ENCODE results near the gene B4GALT6.
"Not testable (repeated sequence)": the region's sequence is repeated elsewhere in the genome, so short reads cannot be mapped to it uniquely, and the experiment has no call there.

Gene B4GALT6, protein sequence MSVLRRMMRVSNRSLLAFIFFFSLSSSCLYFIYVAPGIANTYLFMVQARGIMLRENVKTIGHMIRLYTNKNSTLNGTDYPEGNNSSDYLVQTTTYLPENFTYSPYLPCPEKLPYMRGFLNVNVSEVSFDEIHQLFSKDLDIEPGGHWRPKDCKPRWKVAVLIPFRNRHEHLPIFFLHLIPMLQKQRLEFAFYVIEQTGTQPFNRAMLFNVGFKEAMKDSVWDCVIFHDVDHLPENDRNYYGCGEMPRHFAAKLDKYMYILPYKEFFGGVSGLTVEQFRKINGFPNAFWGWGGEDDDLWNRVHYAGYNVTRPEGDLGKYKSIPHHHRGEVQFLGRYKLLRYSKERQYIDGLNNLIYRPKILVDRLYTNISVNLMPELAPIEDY

DNA sequence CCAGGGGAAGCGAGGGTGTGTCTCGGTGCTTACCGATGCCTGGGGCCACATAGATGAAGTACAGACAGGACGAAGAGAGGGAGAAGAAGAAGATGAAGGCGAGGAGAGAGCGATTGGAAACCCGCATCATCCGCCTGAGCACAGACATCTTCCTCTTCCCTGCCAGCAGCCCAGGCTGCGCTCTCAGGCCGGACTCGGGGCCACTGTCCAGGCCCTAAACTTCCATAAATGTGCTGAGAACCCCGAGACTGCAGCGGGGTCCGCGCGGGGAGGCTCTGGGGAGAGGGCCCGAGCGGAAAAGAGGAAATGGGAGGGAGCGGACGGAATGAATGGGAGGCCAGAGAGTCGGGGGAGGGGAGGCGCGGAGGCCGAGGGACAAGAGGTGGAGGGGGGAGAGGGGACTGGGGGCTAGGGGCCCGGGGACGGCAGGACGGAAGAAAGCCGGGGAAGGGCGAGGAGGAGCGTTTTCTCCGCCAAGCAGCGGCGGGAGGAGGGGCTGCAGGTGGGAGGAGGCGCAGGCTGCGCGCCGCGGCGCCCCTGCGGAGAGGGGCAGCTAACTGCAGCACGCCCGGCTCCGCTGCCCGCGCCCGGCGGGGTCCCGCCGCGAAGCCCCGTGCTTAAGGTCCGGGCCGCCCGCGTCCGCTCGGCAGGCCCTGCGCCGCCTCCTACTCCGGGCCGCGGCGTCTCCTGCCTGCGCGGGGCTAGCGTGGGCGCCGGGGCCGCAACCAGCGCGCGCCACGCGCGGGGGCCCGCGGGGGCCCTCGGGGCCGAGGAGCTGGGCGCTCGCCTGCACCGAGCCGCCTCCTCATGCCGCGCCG, at the start of gene B4GALT6:
B4GALT6 (minus strand) TSS at position 303 of the 818 bp plus-strand sequence; CDS start at position 148, 155 bp downstream.
- DNase-seq (ENCODE audit: low spot score) (no peak), FAIRE-seq (no peak)

DNA sequence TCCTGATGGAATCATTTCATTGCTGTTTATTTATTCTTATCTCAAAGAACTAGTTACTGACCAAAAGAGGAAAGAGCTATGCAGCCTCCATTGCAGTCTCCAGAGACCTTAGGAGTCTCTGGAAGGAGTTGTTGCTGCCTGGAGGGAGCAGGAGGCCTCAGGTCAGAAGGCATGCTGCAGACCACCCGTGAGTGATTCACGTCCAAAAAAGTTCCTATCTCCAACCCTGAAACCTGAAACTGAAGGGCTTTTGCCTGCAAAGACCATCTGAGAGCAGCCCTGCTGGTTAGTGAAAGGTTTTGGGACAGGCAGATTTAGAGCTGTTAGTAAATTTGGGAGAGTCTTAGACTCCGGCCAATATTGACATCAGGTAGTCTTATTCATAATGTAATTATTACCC, 47.2 kb upstream of the B4GALT6 start:
- DNase-seq (ENCODE audit: low spot score) (no peak), FAIRE-seq (no peak)

DNA sequence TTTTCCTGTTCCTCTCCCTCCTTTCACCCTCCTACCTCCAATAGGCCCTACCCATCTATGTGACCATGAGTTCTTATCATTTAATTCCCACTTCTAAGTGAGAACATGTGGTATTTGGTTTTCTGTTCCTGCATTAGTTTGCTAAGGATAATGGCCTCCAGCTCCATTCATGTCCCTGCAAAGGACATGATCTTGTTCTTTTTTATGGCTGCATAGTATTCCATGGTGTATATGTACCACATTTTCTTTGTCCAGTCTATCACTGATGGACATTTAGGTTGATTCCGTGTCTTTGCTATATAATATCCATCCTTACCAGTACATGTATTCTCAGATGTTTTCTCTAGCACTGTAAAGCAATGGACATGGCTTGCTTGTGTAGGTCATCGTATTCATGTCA, 44.8 kb upstream of the B4GALT6 start:
- not testable (repeated sequence) for FAIRE-seq; DNase-seq (ENCODE audit: low spot score)

DNA sequence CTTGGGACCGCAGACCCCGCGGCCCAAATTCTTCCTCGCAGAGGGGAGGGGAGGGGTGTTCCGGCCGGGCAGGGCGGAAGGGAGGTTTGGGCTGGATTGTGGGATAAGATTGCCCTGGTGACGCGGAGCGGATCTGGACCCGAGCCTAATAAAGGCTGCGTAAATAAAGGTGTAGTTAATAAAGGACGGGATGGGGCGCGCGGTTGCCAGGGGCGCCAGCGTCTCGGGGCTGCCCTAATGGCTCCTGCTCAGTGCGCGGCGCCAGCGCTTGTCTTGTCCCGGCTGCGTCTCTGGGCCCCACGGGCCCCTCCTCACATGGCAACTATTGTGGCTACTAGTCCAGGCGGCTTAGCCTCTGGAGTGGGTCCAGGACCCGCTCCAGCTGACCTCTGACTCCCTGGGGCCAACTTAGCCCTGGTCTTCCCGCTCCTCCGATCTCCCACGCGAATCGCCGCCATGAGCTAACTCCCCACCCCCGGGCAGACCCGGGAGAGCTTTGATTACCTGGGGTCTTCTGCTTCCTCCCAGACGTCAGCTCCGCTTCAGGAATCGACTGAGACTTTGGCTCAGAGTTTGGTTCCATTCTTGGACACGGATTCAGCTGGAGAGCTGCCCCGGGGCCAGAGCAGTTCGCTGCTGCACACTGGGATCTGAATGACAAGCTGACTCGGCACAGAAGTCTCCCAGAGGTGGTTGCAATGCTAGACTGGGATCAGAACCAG, 39.8 kb upstream of the B4GALT6 start:
- FAIRE-seq (no peak), DNase-seq (ENCODE audit: low spot score) (no peak)

DNA sequence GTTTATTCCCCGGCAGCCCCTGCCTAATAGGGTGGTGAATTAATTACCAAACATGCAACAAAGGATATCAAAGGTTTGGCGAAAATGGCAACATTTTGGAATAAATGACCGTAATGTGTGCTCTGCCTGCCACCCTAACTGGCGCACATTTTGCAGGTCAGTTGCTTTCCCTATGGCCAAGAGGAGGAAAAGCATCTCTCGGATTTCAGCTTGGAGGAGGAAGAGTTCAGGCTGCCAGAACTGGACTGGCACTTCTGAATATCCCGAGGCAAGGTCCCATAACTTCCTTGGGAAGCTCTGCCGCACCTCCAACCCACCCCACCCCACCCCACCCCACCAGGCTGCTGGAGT, 39.2 kb upstream of the B4GALT6 start:
- FAIRE-seq (no peak), DNase-seq (ENCODE audit: low spot score) (no peak)

DNA sequence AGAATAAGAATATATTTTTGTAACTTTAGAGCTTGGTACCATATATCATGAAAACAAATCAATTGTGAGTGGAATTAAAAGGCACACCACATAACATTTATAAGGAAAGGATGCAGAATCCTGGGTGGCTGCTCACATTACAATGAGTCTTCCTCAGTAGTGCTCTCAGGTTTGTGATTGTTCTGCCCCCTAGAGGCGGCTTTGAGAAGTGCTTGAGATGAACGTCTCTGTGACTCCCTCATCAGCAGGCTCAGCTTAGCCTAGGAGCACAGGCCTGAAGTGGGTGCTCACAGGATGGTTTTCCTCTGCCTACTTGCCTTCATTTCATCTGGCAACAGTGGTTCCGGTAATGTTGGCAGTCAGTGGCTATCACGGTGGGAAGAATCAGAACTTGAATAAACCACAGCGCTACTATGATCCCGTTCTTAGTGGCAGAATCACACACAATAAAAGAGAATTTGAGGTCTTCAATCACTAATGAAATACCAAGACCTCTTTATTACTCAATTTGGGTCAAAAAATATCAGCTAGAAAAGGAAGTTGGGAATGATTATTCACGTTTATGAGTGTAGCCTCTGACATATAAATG, 38.1 kb upstream of the B4GALT6 start:
- peak; percentile 38 for DNase-seq (ENCODE audit: low spot score)
- no peak for FAIRE-seq

DNA sequence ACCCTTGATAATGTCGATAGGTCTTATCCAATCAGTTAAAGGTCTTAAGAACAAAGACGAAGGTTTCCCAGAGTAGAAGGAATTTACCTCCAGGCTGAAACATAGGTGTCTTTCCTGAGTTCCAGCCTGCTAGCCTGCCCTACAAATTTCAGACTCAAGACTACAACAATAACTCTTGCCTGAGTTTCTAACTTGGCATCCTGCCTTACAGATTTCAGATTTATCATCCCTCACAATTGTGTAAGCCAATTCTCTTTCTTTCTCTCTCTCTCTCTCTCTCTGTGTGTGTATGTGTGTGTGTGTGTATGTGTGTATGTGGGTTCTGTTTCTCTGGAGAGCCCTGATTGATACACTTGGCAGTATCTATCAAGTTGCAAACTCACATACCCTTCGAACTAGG, 37.2 kb upstream of the B4GALT6 start:
- FAIRE-seq (no peak), DNase-seq (ENCODE audit: low spot score) (no peak)

DNA sequence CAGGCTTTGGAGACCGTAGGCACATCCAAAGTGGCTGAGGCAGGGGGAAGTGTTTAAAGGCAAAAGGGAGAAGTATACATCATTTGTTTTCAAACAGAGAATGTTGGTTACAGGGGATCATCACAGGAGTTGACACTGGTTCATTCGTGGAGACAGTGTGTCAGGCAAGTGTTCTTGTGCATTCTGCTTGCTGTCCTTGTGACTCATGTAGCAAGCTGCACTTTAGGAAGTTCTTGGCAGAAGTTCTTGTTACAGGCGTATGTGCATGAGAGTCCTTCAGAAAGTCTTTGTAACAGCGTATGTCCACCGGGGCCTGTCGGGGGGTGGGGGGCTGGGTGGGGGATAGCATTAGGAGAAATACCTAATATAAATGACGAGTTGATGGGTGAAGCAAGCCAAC, 36.5 kb upstream of the B4GALT6 start:
- no peak for DNase-seq (ENCODE audit: low spot score)
- FAIRE-seq = no peak

DNA sequence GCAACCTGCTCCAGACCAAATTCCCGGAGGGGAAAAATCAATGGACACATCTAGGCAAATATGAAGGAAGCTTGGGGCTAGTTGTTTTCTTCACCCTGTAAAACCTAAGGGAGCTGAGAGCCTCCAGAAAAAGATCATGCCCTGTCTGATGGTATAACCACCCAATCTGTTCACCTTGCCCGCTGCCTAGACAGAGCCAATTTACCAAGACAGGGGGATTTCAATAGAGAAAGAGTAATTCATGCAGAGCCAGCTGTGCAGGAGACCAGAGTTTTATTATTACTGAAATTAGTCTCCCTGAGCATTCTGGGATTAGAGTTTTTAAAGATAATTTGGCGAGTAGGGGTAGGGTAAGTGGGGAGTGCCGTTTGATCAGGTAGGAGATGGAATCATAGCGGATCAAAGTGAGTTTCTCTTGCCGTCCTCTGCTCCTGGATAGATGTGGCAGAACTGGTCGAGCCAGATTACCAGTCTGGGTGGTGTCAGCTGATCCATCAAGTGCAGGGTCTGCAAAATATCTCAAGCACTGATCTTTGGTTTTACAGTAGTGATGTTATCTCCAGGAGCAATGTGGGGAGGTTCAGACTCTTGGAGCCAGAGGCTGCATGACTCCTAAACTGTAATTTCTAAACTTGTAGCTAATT, 35.1 kb upstream of the B4GALT6 start:
- DNase-seq (ENCODE audit: low spot score) (no peak), FAIRE-seq (no peak)

DNA sequence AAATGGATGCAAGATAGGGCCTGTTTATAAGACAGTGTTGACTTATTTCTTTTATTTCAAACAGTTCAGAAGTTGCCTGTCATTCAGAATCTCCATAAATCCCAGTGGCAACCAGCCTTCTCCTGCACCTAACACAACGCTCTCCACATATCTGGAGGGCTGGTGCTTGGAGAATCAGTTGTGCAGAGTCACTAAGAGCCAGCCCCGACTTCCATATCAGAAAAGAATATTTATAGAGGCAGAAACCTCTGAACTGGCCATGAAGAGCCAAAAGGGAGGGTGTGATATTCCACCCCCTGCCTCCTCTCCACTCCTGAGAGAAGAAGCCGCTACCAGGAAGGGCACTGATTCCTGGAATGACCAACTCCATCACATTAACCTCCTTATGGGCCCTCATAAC, 34.0 kb upstream of the B4GALT6 start:
- FAIRE-seq (no peak), DNase-seq (ENCODE audit: low spot score) (no peak)

DNA sequence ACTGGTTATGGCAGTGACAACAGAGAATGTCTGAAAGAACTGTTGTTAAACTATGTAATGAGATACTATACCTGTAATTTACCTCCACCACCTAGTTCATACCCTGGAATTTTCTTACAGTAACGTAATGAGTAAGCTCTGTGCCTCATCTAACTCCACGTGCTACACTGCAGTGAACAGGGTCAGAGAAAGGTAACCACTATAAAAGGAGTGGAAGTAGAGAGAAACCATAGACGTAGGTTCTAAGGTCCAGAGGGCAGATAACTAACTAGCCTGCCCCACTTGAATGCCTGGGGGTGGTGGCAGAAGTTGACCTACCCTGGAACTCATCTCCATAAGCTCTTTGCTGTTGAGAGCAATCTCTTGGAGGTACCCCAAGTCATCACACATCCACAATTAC, 32.0 kb upstream of the B4GALT6 start:
- no peak for DNase-seq (ENCODE audit: low spot score)
- no peak for FAIRE-seq

DNA sequence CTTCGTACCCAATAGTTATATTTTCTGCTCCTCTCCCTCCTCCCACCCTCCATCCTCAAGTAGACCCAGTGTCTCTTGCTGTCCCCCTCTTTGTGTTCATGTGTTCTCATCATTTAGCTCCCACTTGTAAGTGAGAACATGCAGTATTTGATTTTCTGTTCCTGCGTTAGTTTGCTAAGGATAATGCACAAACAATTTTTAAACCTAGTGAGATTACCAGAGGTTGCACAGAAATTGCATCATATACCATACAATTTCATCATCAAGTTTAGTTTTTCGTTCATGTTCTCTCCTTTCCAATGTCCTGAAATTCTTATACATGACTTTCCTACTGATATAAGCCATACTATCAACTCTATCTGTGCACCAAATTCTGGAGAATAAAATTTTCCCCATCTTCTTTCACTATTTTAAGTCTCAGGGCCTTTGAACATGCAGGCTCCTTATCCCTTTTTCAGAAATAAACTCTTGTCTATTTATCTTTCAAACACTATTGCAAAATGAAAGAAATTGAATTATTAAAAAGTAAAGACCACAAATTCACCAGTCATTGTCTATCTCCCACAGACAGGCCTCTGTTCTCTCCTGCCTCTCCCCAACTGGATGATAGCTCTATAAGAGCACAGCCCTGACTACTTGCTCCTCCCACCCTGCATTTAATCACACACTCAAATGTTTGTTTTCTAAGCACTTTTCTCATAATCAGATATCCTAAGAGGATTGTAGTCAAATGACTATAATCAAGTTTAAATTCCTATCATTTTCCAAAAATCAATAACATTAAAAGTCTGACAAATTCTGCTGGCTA, 27.2 kb upstream of the B4GALT6 start:
- FAIRE-seq (no peak), DNase-seq (ENCODE audit: low spot score) (no peak)

DNA sequence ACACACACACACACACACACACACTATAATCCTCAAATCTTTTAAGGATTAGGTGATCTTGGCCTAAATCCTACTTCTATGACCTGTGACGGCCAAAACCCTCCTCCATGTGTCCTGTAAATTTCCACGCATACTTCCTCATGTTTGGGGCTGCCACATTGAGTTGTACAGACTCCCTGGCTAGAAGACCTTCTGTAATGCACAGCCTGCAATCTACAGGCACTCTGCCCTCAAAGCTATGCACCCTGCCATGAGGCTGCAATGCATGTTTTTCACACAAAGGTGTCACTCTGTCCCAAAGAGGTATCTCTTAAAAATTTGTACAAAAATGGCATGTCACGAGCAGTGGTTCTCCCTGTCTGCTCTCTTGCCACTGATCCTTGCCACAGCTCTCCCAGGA, 26.4 kb upstream of the B4GALT6 start:
- DNase-seq (ENCODE audit: low spot score) = no peak
- no peak for FAIRE-seq

DNA sequence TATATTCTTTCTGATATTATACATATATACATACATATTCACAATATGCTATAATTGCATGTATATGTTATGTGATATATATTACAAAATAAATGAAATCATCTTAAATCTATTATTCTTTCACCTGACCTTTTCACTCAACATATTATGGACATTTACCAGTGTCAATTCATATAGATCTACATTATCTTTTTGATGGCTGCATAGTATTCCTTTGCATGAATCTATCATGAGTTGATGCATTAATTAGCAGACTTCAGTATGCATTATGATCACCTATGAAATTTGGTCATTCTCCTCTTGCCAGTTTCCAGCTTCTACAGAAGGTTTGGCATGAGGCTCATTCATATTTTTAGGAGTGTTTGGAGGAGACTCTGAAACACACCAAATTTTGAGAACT, 23.4 kb upstream of the B4GALT6 start:
- FAIRE-seq (no peak), DNase-seq (ENCODE audit: low spot score) (no peak)

DNA sequence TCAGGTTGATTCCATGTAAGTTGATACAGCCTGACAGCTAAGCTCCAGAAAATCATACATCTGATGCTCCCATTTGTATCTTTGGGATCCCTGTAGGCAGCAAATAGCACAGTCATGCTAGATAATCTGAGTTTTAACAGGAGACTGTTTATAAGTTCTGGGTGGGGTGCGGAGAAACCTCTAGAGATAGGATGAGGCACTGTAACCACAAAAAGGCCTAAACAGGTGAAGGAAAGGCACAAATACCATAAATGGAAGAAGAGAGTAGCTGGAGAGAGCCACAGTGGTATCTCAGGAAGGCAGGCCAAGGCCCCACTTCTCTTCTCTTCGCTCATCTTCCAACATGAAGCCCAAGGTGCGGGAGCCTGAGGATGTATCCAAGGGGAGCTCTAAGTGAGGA, 18.1 kb upstream of the B4GALT6 start:
- no peak for FAIRE-seq

DNA sequence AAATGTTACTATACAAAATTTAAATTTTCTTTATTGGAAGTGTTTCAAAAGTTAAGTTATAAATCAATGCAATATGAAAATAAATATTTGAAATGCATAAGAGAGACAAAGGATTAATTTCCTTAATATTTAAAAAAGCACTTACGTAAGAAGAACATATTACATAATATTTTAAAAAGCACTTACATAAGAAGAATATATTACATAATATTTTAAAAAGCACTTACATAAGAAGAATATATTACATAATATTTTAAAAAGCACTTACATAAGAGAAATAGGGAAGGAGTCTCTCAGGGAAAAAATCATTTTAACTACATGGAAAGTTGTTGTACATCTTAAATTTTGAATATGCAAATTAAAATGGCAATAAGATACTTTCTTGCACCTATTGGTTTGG, 17.4 kb upstream of the B4GALT6 start:
- FAIRE-seq (no peak), DNase-seq (ENCODE audit: low spot score) (no peak)

More for the DNA sequence above, 18.1 kb upstream of the B4GALT6 start:
- no peak for DNase-seq (ENCODE audit: low spot score)

DNA sequence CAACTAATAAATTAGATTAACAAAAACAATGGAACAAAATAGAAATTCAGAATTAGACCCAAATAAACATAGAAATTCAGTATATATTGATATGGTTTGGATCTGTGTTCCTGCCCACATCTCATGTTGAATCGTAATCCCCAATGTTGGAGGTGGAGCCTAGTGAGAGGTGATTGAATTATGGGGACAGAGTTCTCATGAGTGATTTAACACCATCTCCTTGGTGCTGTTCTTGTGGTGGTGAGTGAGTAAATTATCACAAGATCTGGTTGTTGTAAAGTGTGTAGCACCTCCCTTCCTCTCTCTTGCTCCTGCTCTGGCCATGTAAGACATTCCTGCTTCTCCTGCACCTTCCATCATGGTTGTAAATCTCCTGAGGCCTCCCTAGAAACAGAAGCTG, 16.6 kb upstream of the B4GALT6 start:
- no peak for DNase-seq (ENCODE audit: low spot score)
- no peak for FAIRE-seq

DNA sequence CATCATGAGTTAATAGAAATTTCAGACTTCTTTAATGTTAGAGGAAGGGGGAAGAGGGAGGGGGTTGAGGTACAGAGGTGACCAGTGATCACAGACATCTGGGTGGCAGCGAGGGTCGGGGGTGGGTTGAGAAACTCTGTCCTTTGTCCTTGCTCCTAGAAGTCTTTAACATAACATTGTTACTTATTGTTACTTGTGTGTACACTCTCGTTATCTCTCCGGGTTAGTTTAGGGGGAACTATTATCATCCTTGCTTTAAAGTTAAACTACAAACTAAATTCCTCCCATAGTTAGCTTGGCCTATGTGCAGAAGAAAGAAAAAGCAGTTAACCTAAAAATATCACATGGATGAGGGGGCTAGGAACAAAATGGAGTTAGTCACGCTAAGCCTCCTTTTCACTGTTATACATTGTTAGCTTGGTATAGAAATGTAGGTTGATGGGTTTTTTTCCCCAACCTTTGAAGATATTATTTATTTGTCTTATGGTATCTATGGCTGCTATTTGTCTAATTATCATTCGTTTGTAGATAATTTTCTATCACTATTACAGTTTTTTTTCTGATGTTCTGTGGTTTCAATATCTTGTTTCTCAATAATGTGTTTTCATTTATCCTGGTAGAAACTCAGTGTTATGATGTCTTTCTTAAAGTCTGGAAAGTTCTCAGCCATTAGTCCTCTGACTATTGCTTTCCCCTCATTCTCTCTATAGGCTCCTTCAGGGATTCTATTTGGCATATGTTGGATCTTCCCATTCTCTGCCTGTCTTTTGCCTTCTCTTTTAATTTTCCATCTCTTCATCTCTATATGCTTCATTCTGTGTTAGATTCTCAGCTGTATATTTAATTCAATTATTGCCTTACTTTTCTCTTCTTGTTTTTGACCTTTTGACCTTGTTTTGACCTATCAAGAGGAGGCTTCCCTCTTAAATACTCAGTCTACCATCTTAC, 13.2 kb upstream of the B4GALT6 start:
- DNase-seq (ENCODE audit: low spot score) = no peak
- FAIRE-seq = no peak

DNA sequence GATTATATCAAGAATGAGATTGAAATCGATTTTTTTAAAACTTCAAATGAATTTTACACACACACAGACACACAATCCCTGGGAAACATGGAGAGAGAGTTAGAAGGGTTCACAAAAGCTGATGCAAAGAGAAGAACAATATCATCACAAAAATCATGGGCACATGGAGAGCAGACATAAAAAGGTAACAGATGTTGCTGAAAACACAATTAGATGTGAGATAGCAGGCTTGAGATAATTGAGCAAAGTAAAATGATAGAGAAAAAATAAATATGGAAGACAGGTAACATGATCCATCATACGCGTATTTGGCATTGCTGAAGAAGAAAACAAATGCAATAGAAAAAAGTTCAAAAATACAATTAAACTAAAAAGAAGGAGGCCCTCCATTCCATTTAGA, 11.6 kb upstream of the B4GALT6 start:
- no peak for FAIRE-seq
- no peak for DNase-seq (ENCODE audit: low spot score)
